K562 (cell line): ENCODE results near the gene ATP2A3. TPM values are rescaled to one million over a fixed set of nuclear protein-coding genes. Genes with fewer than 3 reads are reported as not detected.

Source experiments
- ATAC-seq: fragments of 200-7000 bp; cut with Tn5 transposase; 3 replicates; pipeline ENCODE4 v1.9.1; 2020; ENCODE audit warnings: moderate library complexity
- BruUV-seq: library from RNA; stranded (reverse); fragments of 400-500 nt; replicated peaks from 2 replicates; lab custom pipeline; 2021; lab: Mats Ljungman, UMichigan
- CTCF ChIA-PET: fragments of 300-600 bp; formaldehyde crosslinking; extraction: SDS; loops from one replicate; lab custom pipeline; 2021; ENCODE audit warnings: low intra/inter-chr PET ratio; lab: Yijun Ruan, JAX
- POLR2A ChIA-PET: fragments of 300-600, 350-650 bp; sonication (Branson Sonifier 250); formaldehyde crosslinking; extraction: SDS; loops from one replicate; lab custom pipeline; 2021; ENCODE audit warnings: antibody characterized with exemption, inconsistent platforms; lab: Yijun Ruan, JAX
- DNase-seq, 4 experiments: peaks; one replicate each; pipeline versions ENCODE4 v3.0.0 to v3.0.0-alpha.2; 2011 to 2018; ENCODE audit warnings: low spot score in 3 of 4, mixed read lengths in 3 of 4; ENCODE audit errors: extremely low read depth in 1 of 4
- FAIRE-seq: peaks from 2 replicates; lab custom pipeline; 2011; peaks lifted over from hg19 to GRCh38; lab: Jason Lieb, UNC
- H2AFZ ChIP-seq: 2 replicates; pipeline ENCODE4 v1.6.0; 2011; ENCODE audit warnings: low read depth, low read length, control low read depth, inconsistent platforms
- H3K27ac ChIP-seq: fragments of 200-600 bp; 3 replicates; pipeline ENCODE4 v1.8.0; 2011; ENCODE audit warnings: low read depth, mild to moderate bottlenecking, control low read depth, inconsistent platforms, low read length, moderate library complexity, mixed read lengths; ENCODE audit errors: extremely low read depth
- H3K27me3 ChIP-seq, 2 experiments: fragments of 300-600 bp in 1 of 2; 2 replicates in 1 of 2; 3 replicates in 1 of 2; pipeline versions ENCODE4 v1.6.0 to v1.8.0; 2011; ENCODE audit warnings: inconsistent platforms in 2 of 2, low read length in 2 of 2, mild to moderate bottlenecking in 1 of 2, mixed read lengths in 1 of 2, moderate library complexity in 1 of 2; ENCODE audit not compliant: control insufficient read depth in 2 of 2, insufficient read depth in 2 of 2
- H3K36me3 ChIP-seq: fragments of 300-600 bp; 3 replicates; pipeline ENCODE4 v1.8.0; 2011; ENCODE audit warnings: mild to moderate bottlenecking, low read length, inconsistent platforms; ENCODE audit not compliant: control insufficient read depth, insufficient read depth
- H3K4me1 ChIP-seq, 2 experiments: fragments of 200-600 bp in 1 of 2; replicated peaks in 1 of 2; 2 replicates in 1 of 2; 3 replicates in 1 of 2; pipeline versions ENCODE4 v1.5.1 to v1.8.0; 2011; ENCODE audit warnings: inconsistent platforms in 2 of 2, low read length in 2 of 2, mild to moderate bottlenecking in 1 of 2, mixed read lengths in 1 of 2, moderate library complexity in 1 of 2; ENCODE audit not compliant: control insufficient read depth in 2 of 2, insufficient read depth in 2 of 2
- H3K4me2 ChIP-seq: 2 replicates; pipeline ENCODE4 v1.6.1; 2011; ENCODE audit warnings: low read length, control low read depth, inconsistent platforms, mixed read lengths; ENCODE audit not compliant: insufficient read depth
- H3K4me3 ChIP-seq: fragments of 200-600 bp; sonication (generic), shearing (Covaris generic); 2 replicates; pipeline ENCODE4 v1.5.1; 2016; ENCODE audit warnings: control low read depth, inconsistent platforms
- H3K79me2 ChIP-seq: fragments of 200-600 bp; 3 replicates; pipeline ENCODE4 v1.8.0; 2011; ENCODE audit warnings: low read length, inconsistent platforms; ENCODE audit not compliant: control insufficient read depth, insufficient read depth
- H3K9ac ChIP-seq, 2 experiments: 2 replicates each; pipeline versions ENCODE4 v1.6.0 to v1.6.1; 2011; ENCODE audit warnings: low read depth in 2 of 2, low read length in 2 of 2, control low read depth in 1 of 2, inconsistent platforms in 1 of 2, mild to moderate bottlenecking in 1 of 2, mixed read lengths in 1 of 2; ENCODE audit not compliant: insufficient read depth in 1 of 2
- H3K9me1 ChIP-seq: one replicate; pipeline ENCODE4 v1.6.0; 2011; ENCODE audit warnings: inconsistent platforms, mild to moderate bottlenecking, low read length, moderate library complexity; ENCODE audit not compliant: control insufficient read depth, insufficient read depth
- H3K9me3 ChIP-seq: replicated peaks from 2 replicates; pipeline ENCODE4 v1.5.1; 2011; ENCODE audit warnings: low read depth, low read length, inconsistent platforms; ENCODE audit not compliant: control insufficient read depth, insufficient read depth
- H4K20me1 ChIP-seq: replicated peaks from 2 replicates; pipeline ENCODE4 v1.6.1; 2011; ENCODE audit warnings: low read length, inconsistent platforms, mixed read lengths; ENCODE audit not compliant: control insufficient read depth, insufficient read depth
- BCL6 ChIP-seq: fragments of 250-450 bp; sonication (Bioruptor Pico); IDR thresholded peaks from 2 replicates; pipeline ENCODE4 v1.4.0; 2020
- DLX4 ChIP-seq: fragments of 250-450 bp; sonication (Bioruptor Pico); IDR thresholded peaks from 2 replicates; pipeline ENCODE4 v1.6.1; 2021; ENCODE audit warnings: mild to moderate bottlenecking
- GTF2F1 ChIP-seq: IDR thresholded peaks from 2 replicates; pipeline ENCODE4 v1.6.1; 2011; ENCODE audit warnings: low read depth, low read length, improper control_type of control experiment
- MXD1 ChIP-seq: fragments of 250-450 bp; sonication (Bioruptor Pico); IDR thresholded peaks from 2 replicates; pipeline ENCODE4 v1.8.0; 2021; ENCODE audit warnings: borderline replicate concordance, mild to moderate bottlenecking, moderate library complexity; ENCODE audit not compliant: poor library complexity, severe bottlenecking
- ZNF778 ChIP-seq: fragments of 450-650 bp; formaldehyde crosslinking; IDR thresholded peaks from 2 replicates; pipeline ENCODE4 v1.4.0; 2020; ENCODE audit warnings: mild to moderate bottlenecking, moderate library complexity
- WGBS: fragments of 100-300 bp; shearing (Covaris generic); methylation state at CpG from one replicate; pipeline ENCODE4 v1.1.6; 2016; ENCODE audit warnings: low coverage, mixed read lengths; ENCODE audit not compliant: insufficient coverage; ENCODE audit errors: missing lambda C conversion rate; 5-methylcytosine and 5-hydroxymethylcytosine counted together
- in situ Hi-C: fragments of 300-500 bp; cut with MboI; formaldehyde crosslinking; loops from 4 replicates; pipeline ENCODE4 v1.15.0; 2018; ENCODE audit warnings: inconsistent platforms, mixed read lengths
- intact Hi-C: fragments of 100-400 bp; cut with micrococcal nuclease; formaldehyde crosslinking; loops from 2 replicates; pipeline ENCODE4 v1.14.2; 2022
- polyA plus RNA-seq, 8 experiments: library from polyadenylated mRNA; depleted of rRNA in 4 of 8; stranded (reverse) in 5 of 8; unstranded in 3 of 8; fragments of >200 nt; fragmentation: Nextera tagmentation in 2 of 8; fragmentation: Illumina TruSeq in 1 of 8; extraction: Ambion mirVana in 2 of 8; extraction: Trizol in 1 of 8; gene quantifications; 2 replicates each; pipeline versions ENCODE4 v1.2.1 to v1.2.3, GENCODE V29; 2011 to 2014; ENCODE audit warnings: inconsistent platforms in 1 of 8, missing spikeins in 1 of 8
- total RNA-seq, 7 experiments: library from RNA; depleted of rRNA in 6 of 7; stranded (reverse); fragments of >200 nt in 6 of 7; fragmentation: Illumina TruSeq in 2 of 7; extraction: Trizol in 2 of 7; gene quantifications; 2 replicates each; pipeline versions ENCODE4 v1.2.1 to v1.2.3, GENCODE V29; 2011 to 2021; ENCODE audit warnings: low replicate concordance in 1 of 7
- TF ChIP-seq, protein P1 (sequence below): IDR thresholded peaks from 2 replicates; pipeline ENCODE4 v1.6.1; 2011; ENCODE audit warnings: borderline replicate concordance, low read depth, mild to moderate bottlenecking, moderate library complexity, low read length; ENCODE audit not compliant: insufficient read depth, poor library complexity, severe bottlenecking
- TF ChIP-seq, protein P2 (sequence below): fragments of 450-650 bp; formaldehyde crosslinking; IDR thresholded peaks from 2 replicates; pipeline ENCODE4 v1.4.0; 2020; ENCODE audit warnings: mild to moderate bottlenecking, mixed read lengths
- TF ChIP-seq, protein P3 (sequence below): IDR thresholded peaks from 3 replicates; pipeline ENCODE4 v1.6.1; 2011; ENCODE audit warnings: borderline replicate concordance, mild to moderate bottlenecking, moderate library complexity; ENCODE audit not compliant: insufficient read length; ENCODE audit errors: extremely low read depth
- TF ChIP-seq, protein P4 (sequence below): IDR thresholded peaks from 2 replicates; pipeline ENCODE4 v1.6.1; 2011; ENCODE audit not compliant: insufficient read length; ENCODE audit errors: extremely low read depth
- TF ChIP-seq, protein P5 (sequence below): fragments of 450-650 bp; IDR thresholded peaks from 2 replicates; pipeline ENCODE4 v1.6.1; 2017; ENCODE audit warnings: mild to moderate bottlenecking, moderate library complexity

ATP2A3 gene
- total and polyA plus RNA-seq, 9 of the 15 experiments (the other 6 are each of a cell fraction or from before 2014, with no cell fraction given): 0.65 to 103 (median 31.3) TPM

DNA sequence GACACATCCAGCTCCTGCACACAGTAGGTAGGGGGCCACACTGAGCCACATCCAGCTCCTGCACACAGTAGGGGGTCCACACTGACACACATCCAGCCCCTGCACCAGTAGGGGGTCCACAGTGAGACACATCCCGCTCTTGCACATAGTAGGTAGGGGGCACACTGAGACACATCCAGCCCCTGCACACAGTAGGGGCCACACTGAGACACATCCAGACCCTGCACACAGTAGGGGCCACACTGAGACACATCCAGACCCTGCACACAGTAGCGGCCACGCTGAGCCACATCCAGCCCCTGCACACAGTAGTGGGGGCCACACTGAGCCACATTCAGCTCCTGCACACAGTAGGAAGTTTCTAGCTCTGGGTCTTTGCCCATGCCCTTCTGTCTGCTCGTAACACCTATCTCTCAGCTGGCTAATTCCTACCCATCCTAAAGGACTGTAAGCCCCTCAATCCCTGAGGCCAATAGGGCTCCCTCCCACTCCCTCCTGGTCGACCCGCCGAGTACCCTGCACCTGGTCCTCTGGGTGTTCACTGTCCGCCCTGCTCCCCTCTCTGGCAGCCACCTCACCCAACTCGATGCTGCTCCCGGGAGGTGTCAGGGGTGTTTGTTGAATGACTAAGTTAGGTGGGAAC is 9.4 kb upstream of the ATP2A3 start:
- Histone ChIP-seq H3K9me1 (no peaks in the 10 kb centered on the region), H3K79me2 (no peaks in the 10 kb centered on the region), H3K27ac (peak overlapping the region; percentile 92), H3K36me3 (no peaks in the 10 kb centered on the region), H3K4me2 (peak overlapping the region; percentile 61), H3K4me1 (peaks cover 27 to 53% of the 10 kb centered on the region in 2 experiments), H3K4me3 (0 out of 2 replicates have a peak overlapping the region, but pooled peaks have one; percentile 1), H3K9ac (peak overlapping the region; percentile 70 to 84), H3K27me3 (no peaks in the 10 kb centered on the region), H2AFZ (peak overlapping the region; percentile 88), H3K9me3 (peaks cover 7% of the 10 kb centered on the region), H4K20me1 (no peaks in the 10 kb centered on the region)
- ChIA-PET CTCF (no interaction called here), POLR2A (interaction anchor here (0.6 to 1.5 kb wide), 6 partner anchors 9 to 657 kb away, joined by 3 to 5 read pairs (median 4); partner anchors contain the start of gene ATP2A3)
- BruUV-seq: TSS peak; percentile 80
- in situ Hi-C loops (no loop called here), intact Hi-C loops (no loop called here)
- DNase-seq (no peak), ATAC-seq (no peak), FAIRE-seq (no peak)
- WGBS: 54% methylated on average over 9 of the region's 10 CpGs
- TF ChIP-seq, protein P1, sequence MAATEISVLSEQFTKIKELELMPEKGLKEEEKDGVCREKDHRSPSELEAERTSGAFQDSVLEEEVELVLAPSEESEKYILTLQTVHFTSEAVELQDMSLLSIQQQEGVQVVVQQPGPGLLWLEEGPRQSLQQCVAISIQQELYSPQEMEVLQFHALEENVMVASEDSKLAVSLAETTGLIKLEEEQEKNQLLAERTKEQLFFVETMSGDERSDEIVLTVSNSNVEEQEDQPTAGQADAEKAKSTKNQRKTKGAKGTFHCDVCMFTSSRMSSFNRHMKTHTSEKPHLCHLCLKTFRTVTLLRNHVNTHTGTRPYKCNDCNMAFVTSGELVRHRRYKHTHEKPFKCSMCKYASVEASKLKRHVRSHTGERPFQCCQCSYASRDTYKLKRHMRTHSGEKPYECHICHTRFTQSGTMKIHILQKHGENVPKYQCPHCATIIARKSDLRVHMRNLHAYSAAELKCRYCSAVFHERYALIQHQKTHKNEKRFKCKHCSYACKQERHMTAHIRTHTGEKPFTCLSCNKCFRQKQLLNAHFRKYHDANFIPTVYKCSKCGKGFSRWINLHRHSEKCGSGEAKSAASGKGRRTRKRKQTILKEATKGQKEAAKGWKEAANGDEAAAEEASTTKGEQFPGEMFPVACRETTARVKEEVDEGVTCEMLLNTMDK: no peak
- TF ChIP-seq GTF2F1: no peak
- TF ChIP-seq, protein P2, sequence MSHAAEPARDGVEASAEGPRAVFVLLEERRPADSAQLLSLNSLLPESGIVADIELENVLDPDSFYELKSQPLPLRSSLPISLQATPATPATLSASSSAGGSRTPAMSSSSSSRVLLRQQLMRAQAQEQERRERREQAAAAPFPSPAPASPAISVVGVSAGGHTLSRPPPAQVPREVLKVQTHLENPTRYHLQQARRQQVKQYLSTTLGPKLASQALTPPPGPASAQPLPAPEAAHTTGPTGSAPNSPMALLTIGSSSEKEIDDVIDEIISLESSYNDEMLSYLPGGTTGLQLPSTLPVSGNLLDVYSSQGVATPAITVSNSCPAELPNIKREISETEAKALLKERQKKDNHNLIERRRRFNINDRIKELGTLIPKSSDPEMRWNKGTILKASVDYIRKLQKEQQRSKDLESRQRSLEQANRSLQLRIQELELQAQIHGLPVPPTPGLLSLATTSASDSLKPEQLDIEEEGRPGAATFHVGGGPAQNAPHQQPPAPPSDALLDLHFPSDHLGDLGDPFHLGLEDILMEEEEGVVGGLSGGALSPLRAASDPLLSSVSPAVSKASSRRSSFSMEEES (CRISPR knock-in tag): no peak
- TF ChIP-seq, protein P3, sequence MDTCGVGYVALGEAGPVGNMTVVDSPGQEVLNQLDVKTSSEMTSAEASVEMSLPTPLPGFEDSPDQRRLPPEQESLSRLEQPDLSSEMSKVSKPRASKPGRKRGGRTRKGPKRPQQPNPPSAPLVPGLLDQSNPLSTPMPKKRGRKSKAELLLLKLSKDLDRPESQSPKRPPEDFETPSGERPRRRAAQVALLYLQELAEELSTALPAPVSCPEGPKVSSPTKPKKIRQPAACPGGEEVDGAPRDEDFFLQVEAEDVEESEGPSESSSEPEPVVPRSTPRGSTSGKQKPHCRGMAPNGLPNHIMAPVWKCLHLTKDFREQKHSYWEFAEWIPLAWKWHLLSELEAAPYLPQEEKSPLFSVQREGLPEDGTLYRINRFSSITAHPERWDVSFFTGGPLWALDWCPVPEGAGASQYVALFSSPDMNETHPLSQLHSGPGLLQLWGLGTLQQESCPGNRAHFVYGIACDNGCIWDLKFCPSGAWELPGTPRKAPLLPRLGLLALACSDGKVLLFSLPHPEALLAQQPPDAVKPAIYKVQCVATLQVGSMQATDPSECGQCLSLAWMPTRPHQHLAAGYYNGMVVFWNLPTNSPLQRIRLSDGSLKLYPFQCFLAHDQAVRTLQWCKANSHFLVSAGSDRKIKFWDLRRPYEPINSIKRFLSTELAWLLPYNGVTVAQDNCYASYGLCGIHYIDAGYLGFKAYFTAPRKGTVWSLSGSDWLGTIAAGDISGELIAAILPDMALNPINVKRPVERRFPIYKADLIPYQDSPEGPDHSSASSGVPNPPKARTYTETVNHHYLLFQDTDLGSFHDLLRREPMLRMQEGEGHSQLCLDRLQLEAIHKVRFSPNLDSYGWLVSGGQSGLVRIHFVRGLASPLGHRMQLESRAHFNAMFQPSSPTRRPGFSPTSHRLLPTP: no peak
- TF ChIP-seq MXD1 (CRISPR knock-in tag): no peak
- TF ChIP-seq, protein P4, sequence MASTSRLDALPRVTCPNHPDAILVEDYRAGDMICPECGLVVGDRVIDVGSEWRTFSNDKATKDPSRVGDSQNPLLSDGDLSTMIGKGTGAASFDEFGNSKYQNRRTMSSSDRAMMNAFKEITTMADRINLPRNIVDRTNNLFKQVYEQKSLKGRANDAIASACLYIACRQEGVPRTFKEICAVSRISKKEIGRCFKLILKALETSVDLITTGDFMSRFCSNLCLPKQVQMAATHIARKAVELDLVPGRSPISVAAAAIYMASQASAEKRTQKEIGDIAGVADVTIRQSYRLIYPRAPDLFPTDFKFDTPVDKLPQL: no peak
- TF ChIP-seq, protein P5, sequence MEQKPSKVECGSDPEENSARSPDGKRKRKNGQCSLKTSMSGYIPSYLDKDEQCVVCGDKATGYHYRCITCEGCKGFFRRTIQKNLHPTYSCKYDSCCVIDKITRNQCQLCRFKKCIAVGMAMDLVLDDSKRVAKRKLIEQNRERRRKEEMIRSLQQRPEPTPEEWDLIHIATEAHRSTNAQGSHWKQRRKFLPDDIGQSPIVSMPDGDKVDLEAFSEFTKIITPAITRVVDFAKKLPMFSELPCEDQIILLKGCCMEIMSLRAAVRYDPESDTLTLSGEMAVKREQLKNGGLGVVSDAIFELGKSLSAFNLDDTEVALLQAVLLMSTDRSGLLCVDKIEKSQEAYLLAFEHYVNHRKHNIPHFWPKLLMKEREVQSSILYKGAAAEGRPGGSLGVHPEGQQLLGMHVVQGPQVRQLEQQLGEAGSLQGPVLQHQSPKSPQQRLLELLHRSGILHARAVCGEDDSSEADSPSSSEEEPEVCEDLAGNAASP: no peak
- no peak for TF ChIP-seq BCL6
- no peak for TF ChIP-seq ZNF778 (CRISPR knock-in tag)
- TF ChIP-seq DLX4: no peak
